GM12878 (cell line): ENCODE measurements around the gene FAM174A.

ENCODE experiments used
- ATF3 ChIP-seq: IDR thresholded peaks from 2 replicates; pipeline ENCODE4 v1.6.1; 2011; ENCODE audit warnings: low read depth, mild to moderate bottlenecking, low read length, moderate library complexity, borderline replicate concordance; ENCODE audit errors: extremely low read depth
- CHD2 ChIP-seq: IDR thresholded peaks from 2 replicates; pipeline ENCODE4 v1.6.1; 2011; ENCODE audit warnings: low read depth, low read length, improper control_type of control experiment, borderline replicate concordance
- CREM ChIP-seq: IDR thresholded peaks from 2 replicates; pipeline ENCODE4 v1.6.1; 2014; ENCODE audit warnings: antibody characterized with exemption, low read depth
- CTCF ChIP-seq, 3 experiments: IDR thresholded peaks in 2 of 3; conservative IDR thresholded peaks in 1 of 3; 2 replicates each; pipeline ENCODE4 v1.5.1; 2011; ENCODE audit warnings: low read depth in 3 of 3, low read length in 3 of 3, mild to moderate bottlenecking in 3 of 3, control low read depth in 2 of 3, moderate library complexity in 2 of 3, inconsistent platforms in 1 of 3, mixed read lengths in 1 of 3; ENCODE audit not compliant: control insufficient read depth in 2 of 3, insufficient read depth in 1 of 3; ENCODE audit errors: extremely low read depth in 1 of 3
- E2F4 ChIP-seq: IDR thresholded peaks from 2 replicates; pipeline ENCODE4 v1.6.1; 2012; ENCODE audit warnings: low read depth, low read length, improper control_type of control experiment
- EED ChIP-seq: sonication (generic); IDR thresholded peaks from 2 replicates; pipeline ENCODE4 v1.6.1; 2016; ENCODE audit warnings: antibody characterized with exemption, low read depth
- GABPA ChIP-seq: IDR thresholded peaks from 2 replicates; pipeline ENCODE4 v1.6.1; 2014; ENCODE audit warnings: antibody characterized with exemption, low read depth, mild to moderate bottlenecking, inconsistent platforms
- JUND ChIP-seq: IDR thresholded peaks from 2 replicates; pipeline ENCODE4 v1.6.1; 2012; ENCODE audit warnings: low read depth, mild to moderate bottlenecking, low read length, improper control_type of control experiment, moderate library complexity
- MAX ChIP-seq: IDR thresholded peaks from 2 replicates; pipeline ENCODE4 v1.6.1; 2012; ENCODE audit warnings: low read depth, low read length, improper control_type of control experiment
- NFYB ChIP-seq: IDR thresholded peaks from 2 replicates; pipeline ENCODE4 v1.6.1; 2011; ENCODE audit warnings: low read depth, mild to moderate bottlenecking, low read length, improper control_type of control experiment, moderate library complexity; ENCODE audit not compliant: insufficient read depth
- NR2C2 ChIP-seq: IDR thresholded peaks from 2 replicates; pipeline ENCODE4 v1.6.1; 2011; ENCODE audit warnings: borderline replicate concordance, low read depth; ENCODE audit not compliant: control insufficient read depth, insufficient read length
- POLR2AphosphoS5 ChIP-seq: IDR thresholded peaks from 2 replicates; pipeline ENCODE4 v1.6.1; 2011; ENCODE audit warnings: mild to moderate bottlenecking, low read length, inconsistent platforms
- RCOR1 ChIP-seq: conservative IDR thresholded peaks from 2 replicates; pipeline ENCODE4 v1.6.1; 2012; ENCODE audit warnings: low read depth, low read length, improper control_type of control experiment
- USF2 ChIP-seq: IDR thresholded peaks from 2 replicates; pipeline ENCODE4 v1.6.1; 2011; ENCODE audit warnings: low read depth, low read length, improper control_type of control experiment, borderline replicate concordance

GRCh38 chr5:100539519-100539918 is 4.3 kb downstream of the FAM174A start:
- TF ChIP-seq POLR2AphosphoS5 (no peak), CTCF (IDR thresholded peaks at IDR 0.05 in 2 of 3, conservative IDR thresholded peaks at IDR 0.05 in 1 of 3; ENCODE audit: control insufficient read depth in 2 of 3, extremely low read depth in 1 of 3, insufficient read depth in 1 of 3, low read depth in 3 of 3, low read length in 3 of 3) (no peak), NFYB (no peak), GABPA (no peak), CREM (no peak), RCOR1 (no peak), USF2 (no peak), JUND (no peak), NR2C2 (no peak), MAX (no peak), E2F4 (no peak), CHD2 (no peak), ATF3 (no peak), EED (no peak)
